ENCODE results near the gene SRMS.
A peak's percentile ranks its signal among the peaks of the same experiment; 100 is the strongest.
"Not testable (repeated sequence)": the region's sequence is repeated elsewhere in the genome, so short reads cannot be mapped to it uniquely, and the experiment has no call there.

Gene SRMS

GRCh38 chr20:63578224-63579016 lies 30.9 kb upstream of the SRMS start:
- DNase-seq: no peak

GRCh38 chr20:63577317-63577894 lies 29.9 kb upstream of the SRMS start:
- DNase-seq: peak; percentile 64

- no peak for DNase-seq
Measured at GRCh38 chr20:63576311-63576710, 28.8 kb upstream of the SRMS start.

- no peak for DNase-seq
Measured at GRCh38 chr20:63574829-63575743, 27.5 kb upstream of the SRMS start.

GRCh38 chr20:63574156-63574828 lies 26.7 kb upstream of the SRMS start, which contains the start of gene HELZ2:
HELZ2 (minus strand) TSS chr20:63574239; CDS start chr20:63572385, 1,854 bp downstream.
- DNase-seq: peak; percentile 48

GRCh38 chr20:63573647-63574131 lies 26.1 kb upstream of the SRMS start:
- no peak for DNase-seq

GRCh38 chr20:63572788-63573646 lies 25.5 kb upstream of the SRMS start:
- DNase-seq: no peak

GRCh38 chr20:63572071-63572787 lies 24.7 kb upstream of the SRMS start:
- no peak for DNase-seq

GRCh38 chr20:63571087-63571478 lies 23.5 kb upstream of the SRMS start:
- DNase-seq: not testable (repeated sequence)

GRCh38 chr20:63570281-63571086 lies 22.9 kb upstream of the SRMS start:
- no peak for DNase-seq

GRCh38 chr20:63568986-63569949 lies 21.7 kb upstream of the SRMS start:
- no peak for DNase-seq

- no peak for DNase-seq
Measured at GRCh38 chr20:63568170-63568981, 20.8 kb upstream of the SRMS start.

GRCh38 chr20:63567386-63568169 lies 20.0 kb upstream of the SRMS start:
- no peak for DNase-seq

GRCh38 chr20:63567136-63567385 lies 19.5 kb upstream of the SRMS start:
- DNase-seq: no peak

- no peak for DNase-seq
Measured at GRCh38 chr20:63566395-63567135, 19.0 kb upstream of the SRMS start.

- DNase-seq: no peak
Measured at GRCh38 chr20:63565699-63566335, 18.3 kb upstream of the SRMS start.
